ENCODE measurements around the gene BICC1. TPM values are rescaled to one million over a fixed set of nuclear protein-coding genes. Genes with fewer than 3 reads are reported as not detected.

Gene BICC1
- total and polyA plus RNA-seq, 2 donors (not counting 3 experiments of a cell fraction or from before 2014, with no cell fraction given) = 0.06 to 0.29 TPM

DNA sequence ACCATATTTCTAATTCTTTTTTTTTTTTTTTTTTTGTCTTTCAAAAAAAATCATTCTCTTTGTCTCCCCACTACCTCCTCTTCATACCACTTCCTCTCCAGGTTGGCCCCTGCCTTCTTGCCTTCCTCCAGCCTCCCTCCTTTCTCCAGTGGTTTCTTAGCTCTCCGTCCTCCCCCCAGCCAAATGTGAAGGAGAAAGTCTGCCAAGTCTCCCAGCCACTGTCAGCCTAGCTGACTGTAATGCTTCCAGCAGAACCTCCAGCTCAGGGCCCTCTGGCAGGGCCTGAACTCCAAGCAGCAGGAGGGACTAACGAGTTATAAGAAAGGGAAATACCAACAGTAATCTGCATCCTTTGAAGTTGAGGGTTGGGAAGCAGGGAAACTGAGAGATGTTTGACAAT, 35.5 kb upstream of the BICC1 start:
- Histone ChIP-seq H3K9me3 (replicated peaks; ENCODE audit: control insufficient read depth, insufficient read depth, low read length) (no peaks in the 10 kb centered on the region), H3K4me2 (ENCODE audit: insufficient read depth, low read length) (no peak overlapping the region), H3K4me3 (replicated peaks in 1 of 3; ENCODE audit: insufficient read depth in 1 of 3, low read depth in 1 of 3, low read length in 3 of 3) (no peak overlapping the region), H3K4me1 (ENCODE audit: control insufficient read depth, extremely low read depth, insufficient read depth, low read length) (peaks cover 16% of the 10 kb centered on the region), H3K27me3 (ENCODE audit: control insufficient read depth in 2 of 2, insufficient read depth in 2 of 2, low read length in 2 of 2) (no peaks in the 10 kb centered on the region), H3K9me1 (replicated peaks; ENCODE audit: control insufficient read depth, extremely low read depth, insufficient read depth, low read length) (no peaks in the 10 kb centered on the region), H3K79me2 (ENCODE audit: control insufficient read depth, insufficient read depth, low read length) (no peaks in the 10 kb centered on the region), H3K27ac (ENCODE audit: insufficient read depth, low read depth, low read length) (no peak overlapping the region), H2AFZ (ENCODE audit: low read depth, low read length) (no peak overlapping the region), H3K36me3 (ENCODE audit: control insufficient read depth in 2 of 2, extremely low read depth in 1 of 2, insufficient read depth in 2 of 2, low read length in 2 of 2) (no peaks in the 10 kb centered on the region), H3K9ac (replicated peaks; ENCODE audit: extremely low read depth, insufficient read depth, low read length) (no peak overlapping the region), H4K20me1 (replicated peaks; ENCODE audit: control insufficient read depth, extremely low read depth, insufficient read depth, low read length) (no peaks in the 10 kb centered on the region)
- TF ChIP-seq, protein P1, sequence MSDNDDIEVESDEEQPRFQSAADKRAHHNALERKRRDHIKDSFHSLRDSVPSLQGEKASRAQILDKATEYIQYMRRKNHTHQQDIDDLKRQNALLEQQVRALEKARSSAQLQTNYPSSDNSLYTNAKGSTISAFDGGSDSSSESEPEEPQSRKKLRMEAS (IDR thresholded peaks at IDR 0.05; ENCODE audit: insufficient read depth, insufficient read length) = no peak
- TF ChIP-seq MYC (IDR thresholded peaks at IDR 0.05; ENCODE audit: low read depth, low read length) = no peak
- TF ChIP-seq FOS (IDR thresholded peaks at IDR 0.05; ENCODE audit: borderline replicate concordance, insufficient read depth, low read length) = no peak
- no peak for TF ChIP-seq POLR2A (IDR thresholded peaks at IDR 0.05; ENCODE audit: low read depth, low read length)
- no peak for TF ChIP-seq JUN (IDR thresholded peaks at IDR 0.05; ENCODE audit: borderline replicate concordance, insufficient read depth, insufficient read length, low read depth)
- TF ChIP-seq EZH2 (IDR thresholded peaks at IDR 0.05; ENCODE audit: borderline replicate concordance, low read depth, low read length, severe bottlenecking) = no peak
- no peak for TF ChIP-seq POLR2AphosphoS5 (IDR thresholded peaks at IDR 0.05; ENCODE audit: insufficient read depth, low read depth, low read length)
- TF ChIP-seq CTCF (IDR thresholded peaks at IDR 0.05; ENCODE audit: extremely low read depth in 1 of 2, insufficient read depth in 1 of 2, low read depth in 1 of 2, low read length in 2 of 2) = no peak
- intact Hi-C loops (cut with micrococcal nuclease) (no loop called here), dilution Hi-C loops (cut with MboI; ENCODE audit: extremely low pct_ligation_motif_present, low sequenced_read_pairs) (no loop called here)
- no TSS peak for BruUV-seq (replicated peaks)
- DNase-seq (ENCODE audit: low read depth, low spot score) (no peak), FAIRE-seq (no peak)
- CTCF ChIA-PET = no interaction called here
- POLR2A ChIA-PET = no interaction called here
